GM20000 (cell line): ENCODE data around the gene POLA2.

Experiments used
- DNase-seq: peaks from one replicate; pipeline ENCODE4 v3.0.0; 2012; ENCODE audit warnings: low spot score
- TF ChIP-seq, protein P1 (sequence below): IDR thresholded peaks from 2 replicates; pipeline ENCODE4 v1.5.1; 2012; ENCODE audit warnings: mild to moderate bottlenecking, control low read depth; ENCODE audit errors: extremely low read depth, missing control alignments

Gene POLA2

DNA sequence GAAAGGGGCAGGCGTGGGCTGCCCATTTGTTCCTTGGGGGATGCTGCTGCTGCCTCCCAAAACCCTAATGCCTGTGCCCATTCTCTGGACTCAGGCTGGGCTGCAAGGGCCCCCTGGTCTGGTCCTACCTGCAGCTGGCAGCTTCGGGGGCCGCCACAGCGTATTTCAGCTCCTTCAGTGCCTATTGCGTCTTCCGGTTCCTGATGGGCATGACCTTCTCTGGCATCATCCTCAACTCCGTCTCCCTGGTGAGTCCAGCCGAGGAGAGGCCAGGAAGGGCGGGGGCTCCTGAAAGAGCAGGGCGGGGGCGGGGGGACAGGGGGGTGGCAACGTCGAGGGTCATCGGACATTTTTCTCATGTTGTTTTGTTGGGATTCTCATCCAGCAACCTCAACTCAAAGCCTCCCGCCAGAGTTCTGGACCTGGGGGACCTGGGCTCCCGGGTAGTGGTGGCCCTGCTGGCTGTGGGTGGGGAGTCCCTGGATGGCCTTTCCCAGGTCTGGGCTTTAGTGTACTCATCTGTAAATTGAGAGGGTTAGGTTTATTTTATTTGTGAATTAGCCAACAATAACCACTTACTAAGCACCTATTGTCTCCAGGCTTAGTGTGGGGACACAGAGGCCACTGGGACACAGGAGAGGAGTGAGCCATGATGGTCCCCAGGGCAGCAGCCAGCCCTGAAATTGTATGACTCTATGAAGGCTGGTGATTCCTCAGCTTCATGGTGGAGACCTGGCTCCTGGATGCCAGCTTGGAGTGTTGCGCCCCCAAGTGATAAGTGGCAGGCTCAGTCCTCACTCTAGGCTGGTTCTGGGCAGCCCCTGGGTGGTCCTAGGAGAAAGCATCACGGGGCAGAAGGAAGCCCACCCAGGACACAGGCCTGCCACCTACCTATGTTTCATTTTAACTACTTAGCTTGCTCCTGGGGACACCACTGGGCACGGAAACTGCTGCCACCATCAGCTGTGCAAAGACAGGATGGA is 44.0 kb upstream of the POLA2 start:
- TF ChIP-seq, protein P1, sequence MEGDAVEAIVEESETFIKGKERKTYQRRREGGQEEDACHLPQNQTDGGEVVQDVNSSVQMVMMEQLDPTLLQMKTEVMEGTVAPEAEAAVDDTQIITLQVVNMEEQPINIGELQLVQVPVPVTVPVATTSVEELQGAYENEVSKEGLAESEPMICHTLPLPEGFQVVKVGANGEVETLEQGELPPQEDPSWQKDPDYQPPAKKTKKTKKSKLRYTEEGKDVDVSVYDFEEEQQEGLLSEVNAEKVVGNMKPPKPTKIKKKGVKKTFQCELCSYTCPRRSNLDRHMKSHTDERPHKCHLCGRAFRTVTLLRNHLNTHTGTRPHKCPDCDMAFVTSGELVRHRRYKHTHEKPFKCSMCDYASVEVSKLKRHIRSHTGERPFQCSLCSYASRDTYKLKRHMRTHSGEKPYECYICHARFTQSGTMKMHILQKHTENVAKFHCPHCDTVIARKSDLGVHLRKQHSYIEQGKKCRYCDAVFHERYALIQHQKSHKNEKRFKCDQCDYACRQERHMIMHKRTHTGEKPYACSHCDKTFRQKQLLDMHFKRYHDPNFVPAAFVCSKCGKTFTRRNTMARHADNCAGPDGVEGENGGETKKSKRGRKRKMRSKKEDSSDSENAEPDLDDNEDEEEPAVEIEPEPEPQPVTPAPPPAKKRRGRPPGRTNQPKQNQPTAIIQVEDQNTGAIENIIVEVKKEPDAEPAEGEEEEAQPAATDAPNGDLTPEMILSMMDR = no peak

DNA sequence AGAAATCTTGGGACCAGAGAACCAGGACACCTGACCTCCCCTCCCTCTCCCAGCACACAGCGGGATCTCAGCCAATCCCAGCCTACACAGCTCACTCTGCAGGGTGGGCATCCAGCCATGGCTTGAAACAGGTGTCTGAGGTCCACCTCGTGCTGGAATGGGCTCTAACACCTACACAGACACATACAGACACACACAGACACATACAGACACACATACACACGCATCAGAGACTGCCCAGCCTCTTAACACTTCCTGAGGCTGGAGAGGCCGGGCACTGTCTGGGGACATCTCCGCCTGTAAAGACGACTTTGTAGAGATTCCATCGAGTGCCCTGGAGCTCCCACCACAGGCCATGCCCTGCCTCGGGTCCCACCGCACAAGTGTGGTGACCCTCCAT is 43.3 kb upstream of the POLA2 start:
- DNase-seq = no peak
- TF ChIP-seq, protein P1 = no peak

More for the DNA sequence above, 44.0 kb upstream of the POLA2 start:
- DNase-seq = no peak

DNA sequence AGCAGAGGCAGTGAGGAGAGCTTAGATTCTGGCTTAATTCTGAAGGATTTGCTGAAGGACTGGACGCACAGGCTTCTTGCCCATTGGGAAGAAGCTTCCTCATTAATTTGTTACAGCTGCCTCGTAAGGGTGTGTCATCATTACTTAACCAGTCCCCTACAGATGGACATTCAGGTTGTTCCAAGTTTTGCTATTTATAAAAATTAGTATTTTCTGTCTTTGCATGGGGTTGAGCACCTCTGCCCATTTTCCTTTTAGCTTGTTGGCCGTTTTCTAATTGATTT is 41.9 kb upstream of the POLA2 start:
- DNase-seq = no peak
- TF ChIP-seq, protein P1 = no peak

DNA sequence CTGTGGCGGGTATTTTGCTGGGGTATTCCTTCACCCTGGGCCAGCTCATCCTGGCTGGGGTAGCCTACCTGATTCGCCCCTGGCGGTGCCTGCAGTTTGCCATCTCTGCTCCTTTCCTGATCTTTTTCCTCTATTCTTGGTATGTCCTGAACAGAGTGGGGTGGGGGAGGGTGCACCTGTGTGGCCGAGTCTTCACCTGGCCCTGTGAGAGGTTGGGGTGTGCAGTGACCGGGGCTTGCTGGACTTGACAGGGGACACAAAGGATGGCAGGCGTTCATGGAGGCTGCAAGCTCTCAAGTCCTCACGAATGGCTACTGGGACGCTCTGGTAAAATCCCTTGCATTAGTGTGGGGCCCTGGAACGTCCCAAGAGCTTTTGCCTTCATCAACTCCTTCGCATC is 40.7 kb upstream of the POLA2 start:
- no peak for DNase-seq
- TF ChIP-seq, protein P1 = no peak

DNA sequence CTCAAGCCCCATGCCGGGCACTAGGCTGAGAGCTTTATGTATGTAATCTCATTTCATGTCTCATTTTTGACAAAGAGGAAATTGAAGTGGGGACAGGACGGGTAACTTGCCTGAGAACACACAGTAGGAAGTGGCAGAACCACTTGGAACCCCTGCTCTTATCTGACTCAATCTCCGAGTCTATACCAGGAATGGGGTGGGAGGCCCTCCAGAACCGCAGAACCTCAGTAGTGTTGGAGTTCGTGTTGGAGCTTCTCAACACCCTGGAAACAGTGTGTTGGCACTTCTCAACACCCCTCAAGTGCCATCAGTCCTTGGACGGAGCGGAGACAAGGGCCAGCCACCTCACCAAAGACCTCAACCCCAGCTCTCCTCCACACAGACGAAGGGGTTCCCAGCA is 38.8 kb upstream of the POLA2 start:
- TF ChIP-seq, protein P1 = no peak
- DNase-seq = no peak

DNA sequence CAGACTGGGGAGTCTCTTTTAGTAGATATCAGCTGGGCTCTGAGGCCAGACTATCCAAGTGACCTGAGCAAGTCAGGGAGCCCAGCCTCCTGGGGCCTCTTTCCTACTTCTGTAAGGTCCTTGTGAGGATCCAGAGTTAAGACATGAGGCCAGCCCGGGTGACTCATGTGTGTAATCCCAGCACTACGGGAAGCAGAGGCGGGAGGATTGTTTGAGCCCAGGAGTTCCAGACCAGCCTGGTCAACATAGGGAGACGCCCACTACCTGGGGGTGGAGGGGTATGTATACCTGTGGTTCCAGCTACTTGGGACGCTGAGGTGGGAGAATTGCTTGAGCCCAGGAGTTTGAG is 36.9 kb upstream of the POLA2 start:
- no peak for DNase-seq
- TF ChIP-seq, protein P1 = no peak

DNA sequence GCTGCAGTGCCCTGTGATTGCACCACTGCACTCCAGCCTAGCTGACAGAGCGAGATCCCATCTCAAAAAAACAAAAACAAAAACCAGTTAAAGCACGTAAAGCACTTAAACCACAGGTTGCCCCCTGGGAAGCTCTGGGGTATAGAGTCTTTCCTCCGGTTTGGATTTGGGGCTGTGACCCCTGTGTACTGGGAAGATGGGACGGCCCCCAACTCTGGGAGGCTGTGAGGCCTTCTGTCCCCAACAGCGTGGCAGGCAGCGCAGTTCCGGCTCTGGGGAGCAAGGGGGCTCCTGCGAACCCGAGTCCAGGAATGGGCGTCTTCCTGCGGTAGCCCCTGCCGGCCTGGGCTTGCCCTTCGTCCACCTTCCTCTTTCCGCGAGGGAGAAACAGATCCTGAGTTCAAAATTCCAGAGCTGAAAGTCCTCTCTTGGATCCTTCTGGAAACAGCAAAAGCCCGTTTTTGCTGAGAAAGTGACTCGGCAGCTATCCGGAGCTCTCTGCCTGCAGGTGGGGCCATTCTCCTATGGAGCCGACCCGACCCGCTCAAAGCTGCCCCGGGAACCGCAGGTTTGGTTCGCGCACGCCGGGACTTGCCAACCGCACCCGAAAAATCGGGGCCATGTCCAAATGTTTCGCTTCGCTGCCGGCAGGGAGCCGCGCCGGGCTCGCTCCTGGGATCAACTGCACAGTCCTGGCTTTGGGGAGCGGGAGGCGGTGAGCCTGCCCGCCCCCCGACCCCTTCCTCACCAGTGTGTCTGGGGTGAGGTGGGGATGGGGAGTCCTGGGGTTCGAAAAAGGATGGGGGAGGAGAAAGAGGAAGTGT is 36.3 kb upstream of the POLA2 start:
- DNase-seq = peak; percentile 83
- TF ChIP-seq, protein P1 = peak; percentile 42
